Measurements from ENCODE around the gene NAIF1.

DNA sequence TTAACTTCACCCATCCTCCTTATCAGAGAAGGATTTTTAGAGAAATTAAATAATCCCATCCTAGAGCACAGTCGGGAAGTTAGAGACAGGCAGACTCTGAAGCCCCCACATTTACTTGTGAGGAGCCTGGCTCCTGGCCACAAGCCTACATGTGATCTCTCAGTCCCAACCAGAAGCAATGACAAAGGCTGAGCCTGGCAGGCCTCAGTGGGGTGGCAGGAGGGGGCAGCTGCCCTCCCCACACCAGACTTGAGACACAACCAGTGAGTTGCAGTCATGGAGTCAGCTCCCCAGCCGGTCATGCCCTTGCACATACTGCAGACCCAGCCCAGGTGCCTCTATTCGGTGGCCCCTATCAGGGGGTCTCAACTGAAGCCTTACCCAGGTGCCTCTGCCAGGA, 11.0 kb downstream of the NAIF1 start:
- TF ChIP-seq, protein P1, sequence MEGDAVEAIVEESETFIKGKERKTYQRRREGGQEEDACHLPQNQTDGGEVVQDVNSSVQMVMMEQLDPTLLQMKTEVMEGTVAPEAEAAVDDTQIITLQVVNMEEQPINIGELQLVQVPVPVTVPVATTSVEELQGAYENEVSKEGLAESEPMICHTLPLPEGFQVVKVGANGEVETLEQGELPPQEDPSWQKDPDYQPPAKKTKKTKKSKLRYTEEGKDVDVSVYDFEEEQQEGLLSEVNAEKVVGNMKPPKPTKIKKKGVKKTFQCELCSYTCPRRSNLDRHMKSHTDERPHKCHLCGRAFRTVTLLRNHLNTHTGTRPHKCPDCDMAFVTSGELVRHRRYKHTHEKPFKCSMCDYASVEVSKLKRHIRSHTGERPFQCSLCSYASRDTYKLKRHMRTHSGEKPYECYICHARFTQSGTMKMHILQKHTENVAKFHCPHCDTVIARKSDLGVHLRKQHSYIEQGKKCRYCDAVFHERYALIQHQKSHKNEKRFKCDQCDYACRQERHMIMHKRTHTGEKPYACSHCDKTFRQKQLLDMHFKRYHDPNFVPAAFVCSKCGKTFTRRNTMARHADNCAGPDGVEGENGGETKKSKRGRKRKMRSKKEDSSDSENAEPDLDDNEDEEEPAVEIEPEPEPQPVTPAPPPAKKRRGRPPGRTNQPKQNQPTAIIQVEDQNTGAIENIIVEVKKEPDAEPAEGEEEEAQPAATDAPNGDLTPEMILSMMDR (IDR thresholded peaks at IDR 0.05): no peak
- no peak for TF ChIP-seq POLR2A (IDR thresholded peaks at IDR 0.05)

Measured in vagina (tissue), 2 donors.